ENCODE data around the gene FAM163B.

- TF ChIP-seq CTCF (IDR thresholded peaks at IDR 0.05; ENCODE audit: low read length) (no peak), EZH2 (optimal IDR thresholded peaks at IDR 0.05; ENCODE audit: low read depth, low read length) (no peak), EZH2phosphoT487 (IDR thresholded peaks at IDR 0.05; ENCODE audit: low read length) (no peak)
Measured at GRCh38 chr9:133597316-133597957, 11.8 kb downstream of the FAM163B start.

Data from MM.1S (cell line).